Activated naive CD4-positive, alpha-beta T cell treated with Interleukin-2 at 50 U/mL for 16 hours (primary cell): ENCODE data around the gene ANTXR1.

ENCODE experiments used
- DNase-seq: peaks from one replicate; pipeline ENCODE4 v3.0.0-alpha.2; 2020

Gene ANTXR1

GRCh38 chr2:69298862-69299261 lies 285.9 kb downstream of the ANTXR1 start:
- DNase-seq = no peak
